Kidney glomerular epithelial cell (primary cell): Measurements from ENCODE around the gene LEPROT.

Experiments used
- DNase-seq: peaks from one replicate; lab custom pipeline; 2025; lab: John Stamatoyannopoulos, UW

The LEPROT gene

DNA sequence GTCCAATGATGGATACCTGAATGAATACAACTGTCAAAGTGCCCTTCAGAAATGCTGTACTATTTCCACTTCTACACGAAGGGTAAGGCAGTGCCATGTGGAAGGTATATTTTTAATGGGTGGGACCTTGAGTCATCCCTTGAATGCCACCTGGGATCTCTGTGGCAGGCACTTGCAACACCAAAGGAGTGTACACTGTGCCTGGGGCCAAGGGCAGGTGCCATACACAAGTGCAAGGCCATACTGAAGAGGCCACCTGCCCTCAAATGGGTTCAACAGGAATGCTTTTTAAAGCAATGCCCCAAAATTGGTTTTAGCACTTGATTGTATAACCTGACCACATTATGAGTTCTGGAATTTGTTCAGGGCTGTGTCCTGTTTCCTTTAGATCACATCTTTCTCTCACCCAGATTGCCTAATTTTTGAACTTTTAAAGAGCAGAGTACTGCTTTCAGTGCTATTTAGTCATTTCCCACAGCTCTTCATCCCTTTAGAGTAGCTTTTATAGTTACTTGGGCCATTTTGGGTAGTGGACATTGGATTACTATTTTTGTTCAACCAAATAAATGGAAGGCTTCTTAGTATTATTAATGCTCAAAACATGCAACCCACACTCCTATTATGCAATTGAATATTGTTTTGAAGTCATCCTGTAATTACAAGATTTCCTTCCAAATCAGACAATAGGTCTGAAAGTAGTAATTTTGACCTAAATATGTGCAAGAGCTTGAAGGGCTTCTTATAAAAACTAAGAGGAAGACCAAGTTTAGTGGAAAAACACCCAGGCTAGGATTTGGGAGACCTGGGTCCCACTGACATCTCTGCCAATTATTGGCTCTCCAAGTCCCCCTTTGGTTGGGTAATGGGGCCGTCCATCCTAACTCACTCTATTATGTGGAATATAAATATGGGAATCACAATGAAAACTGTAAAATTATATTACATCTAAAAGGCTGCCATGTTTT is 57.2 kb downstream of the LEPROT start:
- DNase-seq: no peak

GRCh38 chr1:65478379-65479026 is 58.0 kb downstream of the LEPROT start:
- DNase-seq: no peak

DNA sequence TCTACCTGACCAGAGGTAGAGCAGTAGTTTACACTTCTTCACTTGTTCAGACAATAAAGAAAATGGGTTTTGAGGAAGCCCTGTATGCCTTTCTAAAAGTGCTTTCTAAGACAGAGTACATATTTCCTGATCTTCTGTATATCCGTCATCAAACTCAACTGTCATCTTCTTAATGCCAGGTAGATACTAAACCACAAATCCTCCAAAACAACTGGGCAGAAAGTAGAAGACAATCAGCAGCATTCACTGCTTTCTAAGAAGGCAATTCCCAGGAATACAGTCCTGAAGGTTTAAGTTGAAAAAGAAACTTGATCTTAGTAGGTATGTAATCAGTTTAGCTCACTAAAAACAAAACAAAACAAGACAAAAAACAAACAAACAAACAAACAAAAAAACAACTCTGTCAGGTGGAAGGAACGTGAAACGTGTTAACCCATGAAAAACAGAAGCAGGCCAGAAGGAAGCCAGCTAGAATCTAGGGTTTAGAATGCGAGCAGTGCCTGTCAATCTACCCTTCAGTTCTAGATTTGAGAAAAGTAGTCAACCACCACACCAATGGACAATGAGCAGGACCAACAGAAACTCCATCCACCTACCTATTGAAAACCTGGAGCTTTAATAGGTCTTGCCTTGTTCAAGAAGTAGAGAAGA is 59.2 kb downstream of the LEPROT start:
- no peak for DNase-seq

DNA sequence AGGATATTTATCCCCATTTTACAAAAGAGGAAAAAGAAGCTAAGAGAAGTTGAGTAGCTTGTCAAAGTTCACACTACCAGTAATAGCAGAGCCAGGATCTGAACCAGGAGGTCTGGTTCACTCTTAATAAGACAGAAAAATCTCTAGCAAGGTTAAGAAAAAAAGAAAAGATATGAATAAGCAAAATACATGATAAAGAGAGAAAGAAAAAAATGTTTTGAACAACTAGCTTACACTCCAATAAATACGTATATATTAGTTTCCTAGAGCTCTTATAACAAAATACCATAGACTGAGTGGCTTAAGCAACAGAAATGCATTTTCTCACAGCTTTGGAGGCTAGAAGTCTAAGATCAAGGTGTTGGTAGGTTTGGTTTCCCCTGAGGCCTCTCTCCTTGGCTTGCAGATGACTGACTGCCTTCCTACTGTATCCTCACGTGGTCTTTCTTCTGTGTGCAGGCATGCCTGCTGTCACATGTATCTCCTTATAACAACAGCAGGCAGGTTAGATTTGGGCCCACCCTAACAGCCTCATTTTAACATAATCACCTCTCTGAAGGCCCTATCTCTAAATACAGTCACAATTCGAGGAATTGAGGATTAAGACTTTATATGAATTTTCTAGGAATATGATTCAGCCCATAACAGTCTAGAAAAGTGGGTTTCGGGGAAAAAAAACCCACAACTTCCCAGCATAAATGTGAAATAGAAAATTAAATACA is 60.4 kb downstream of the LEPROT start:
- no peak for DNase-seq

GRCh38 chr1:65483993-65484754 is 63.7 kb downstream of the LEPROT start:
- DNase-seq: no peak
